ENCODE measurements around the gene HM13.

DNA sequence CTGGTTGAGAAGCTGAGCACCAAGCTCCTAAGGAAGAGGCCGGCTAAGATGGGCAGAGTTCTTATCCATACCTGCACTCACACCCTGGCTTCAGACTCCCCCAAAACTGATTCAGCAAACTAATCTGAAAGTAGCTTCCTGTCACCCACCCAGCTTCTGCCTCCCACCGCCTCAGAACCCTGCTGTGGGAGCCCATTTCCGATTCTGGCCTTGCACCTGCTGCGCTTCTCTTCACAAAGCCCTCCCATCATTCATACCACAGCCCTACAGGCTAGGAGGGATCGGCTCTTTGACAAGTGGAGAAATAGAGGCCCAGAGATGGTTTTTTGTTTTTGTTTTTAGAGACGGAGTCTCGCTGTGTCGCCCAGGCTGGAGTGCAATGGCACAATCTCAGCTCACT lies 28.7 kb downstream of the HM13 start:
- TF ChIP-seq EP300 (IDR thresholded peaks at IDR 0.05) (no peak), POLR2A (IDR thresholded peaks at IDR 0.05) (no peak)
- TF ChIP-seq, protein P1, sequence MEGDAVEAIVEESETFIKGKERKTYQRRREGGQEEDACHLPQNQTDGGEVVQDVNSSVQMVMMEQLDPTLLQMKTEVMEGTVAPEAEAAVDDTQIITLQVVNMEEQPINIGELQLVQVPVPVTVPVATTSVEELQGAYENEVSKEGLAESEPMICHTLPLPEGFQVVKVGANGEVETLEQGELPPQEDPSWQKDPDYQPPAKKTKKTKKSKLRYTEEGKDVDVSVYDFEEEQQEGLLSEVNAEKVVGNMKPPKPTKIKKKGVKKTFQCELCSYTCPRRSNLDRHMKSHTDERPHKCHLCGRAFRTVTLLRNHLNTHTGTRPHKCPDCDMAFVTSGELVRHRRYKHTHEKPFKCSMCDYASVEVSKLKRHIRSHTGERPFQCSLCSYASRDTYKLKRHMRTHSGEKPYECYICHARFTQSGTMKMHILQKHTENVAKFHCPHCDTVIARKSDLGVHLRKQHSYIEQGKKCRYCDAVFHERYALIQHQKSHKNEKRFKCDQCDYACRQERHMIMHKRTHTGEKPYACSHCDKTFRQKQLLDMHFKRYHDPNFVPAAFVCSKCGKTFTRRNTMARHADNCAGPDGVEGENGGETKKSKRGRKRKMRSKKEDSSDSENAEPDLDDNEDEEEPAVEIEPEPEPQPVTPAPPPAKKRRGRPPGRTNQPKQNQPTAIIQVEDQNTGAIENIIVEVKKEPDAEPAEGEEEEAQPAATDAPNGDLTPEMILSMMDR (IDR thresholded peaks at IDR 0.05) = no peak
